Activated CD4-positive, alpha-beta memory T cell treated with anti-CD3 and anti-CD28 coated beads, Interleukin-2, amount 10 ng/mL, durations not matched to agents 7 days and 5 days (primary cell): Measurements from ENCODE around the gene KDM4B. TPM values are rescaled to one million over a fixed set of nuclear protein-coding genes. Genes with fewer than 3 reads are reported as not detected.
"Not testable (repeated sequence)": the region's sequence is repeated elsewhere in the genome, so short reads cannot be mapped to it uniquely, and the experiment has no call there.

Source experiments
- CTCF ChIA-PET: fragments of 350-600 bp; sonication (Branson Sonifier 250); formaldehyde crosslinking; loops from one replicate; lab custom pipeline; 2021; ENCODE audit warnings: antibody characterized with exemption, inconsistent platforms; lab: Charles Lee
- POLR2A ChIA-PET: fragments of 350-600 bp; sonication (Branson Sonifier 250); formaldehyde crosslinking; loops from one replicate; lab custom pipeline; 2021; ENCODE audit warnings: antibody characterized with exemption; lab: Charles Lee
- DNase-seq: peaks from one replicate; pipeline ENCODE4 v3.0.0-alpha.2; 2020
- H3K27ac Mint-ChIP-seq: one replicate; pipeline ENCODE4 v1.8.0; 2021; ENCODE audit warnings: mild to moderate bottlenecking, mixed read lengths
- H3K27me3 Mint-ChIP-seq: one replicate; pipeline ENCODE4 v1.8.0; 2021; ENCODE audit warnings: mixed read lengths
- H3K36me3 Mint-ChIP-seq: one replicate; pipeline ENCODE4 v1.8.0; 2021; ENCODE audit warnings: low read depth, mixed read lengths
- H3K4me1 Mint-ChIP-seq: one replicate; pipeline ENCODE4 v1.8.0; 2021; ENCODE audit warnings: mixed read lengths
- H3K4me3 Mint-ChIP-seq: one replicate; pipeline ENCODE4 v1.8.0; 2021; ENCODE audit warnings: mild to moderate bottlenecking, mixed read lengths
- H3K9me3 Mint-ChIP-seq: one replicate; pipeline ENCODE4 v1.8.0; 2021; ENCODE audit warnings: mixed read lengths
- total RNA-seq, 2 experiments: library from RNA; stranded (reverse); gene quantifications; one replicate each; pipeline ENCODE4 v1.2.3, GENCODE V29; 2021

The KDM4B gene
- total RNA-seq, 2 experiments from 2014 or later: 46.3 to 50.9 TPM

DNA sequence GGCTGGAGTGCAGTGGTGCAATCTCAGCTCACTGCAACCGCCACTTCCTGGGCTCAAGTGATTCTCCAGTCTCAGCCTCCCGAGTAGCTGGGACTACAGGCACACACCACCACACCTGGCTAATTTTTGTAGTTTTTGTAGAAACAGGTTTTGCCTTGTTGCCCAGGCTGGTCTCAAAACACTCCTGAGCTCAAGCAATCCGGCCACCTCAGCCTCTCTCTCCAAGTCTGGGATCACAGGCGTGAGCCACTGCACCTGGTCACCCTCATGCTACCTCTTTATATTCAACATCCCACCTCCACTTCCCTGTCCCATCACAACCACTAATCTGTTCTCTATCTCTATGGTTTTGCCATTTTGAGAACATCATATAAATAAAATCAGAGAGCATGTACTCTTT is 216.0 kb downstream of the KDM4B start:
- Mint-ChIP-seq H3K27me3 (no peaks in the 10 kb centered on the region), H3K36me3 (no peaks in the 10 kb centered on the region), H3K4me3 (no peak overlapping the region), H3K4me1 (no peaks in the 10 kb centered on the region), H3K9me3 (no peaks in the 10 kb centered on the region), H3K27ac (no peak overlapping the region)
- DNase-seq: no peak
- ChIA-PET POLR2A (no interaction called here), CTCF (no interaction called here)

DNA sequence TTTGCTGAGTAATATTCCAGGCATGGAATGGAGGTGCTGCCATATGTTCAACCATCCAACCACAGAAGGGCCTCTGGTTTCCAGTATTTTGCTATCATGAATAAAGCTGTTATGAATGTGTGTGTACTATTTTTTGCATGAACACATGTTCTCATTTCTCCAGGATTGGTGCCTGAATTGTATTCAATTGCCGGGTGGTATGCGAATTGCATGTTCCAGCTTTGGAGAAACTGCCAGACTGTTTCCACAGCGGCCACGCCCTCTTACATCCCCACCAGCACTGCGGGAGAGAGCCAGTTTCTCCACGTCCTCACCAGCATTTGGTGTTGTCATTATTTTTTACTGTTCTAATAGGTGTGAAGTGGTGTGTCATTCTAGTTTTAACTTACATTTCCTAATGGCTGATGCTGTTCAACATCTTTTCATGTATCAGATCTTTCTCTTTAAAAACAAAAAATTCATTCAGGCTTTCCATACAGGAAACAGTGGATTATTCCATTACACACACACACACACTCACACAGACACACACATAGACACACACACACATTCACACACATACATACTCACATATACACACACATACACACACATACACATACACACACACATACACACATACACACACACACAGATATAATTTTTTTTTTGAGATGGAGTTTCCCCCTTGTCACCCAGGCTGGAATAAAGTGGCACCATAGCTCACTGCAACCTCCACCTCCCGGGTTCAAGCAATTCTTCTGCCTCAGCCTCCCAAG is 217.6 kb downstream of the KDM4B start:
- no peaks in the 10 kb centered on the region for H3K4me1 Mint-ChIP-seq
- ChIA-PET CTCF (no interaction called here), POLR2A (no interaction called here)
- H3K27me3 Mint-ChIP-seq: no peaks in the 10 kb centered on the region
- H3K36me3 Mint-ChIP-seq: no peaks in the 10 kb centered on the region
- H3K4me3 Mint-ChIP-seq: no peak overlapping the region
- peaks cover 2% of the 10 kb centered on the region for H3K9me3 Mint-ChIP-seq
- no peak overlapping the region for H3K27ac Mint-ChIP-seq
- no peak for DNase-seq

- DNase-seq: no peak
- CTCF ChIA-PET: no interaction called here
- POLR2A ChIA-PET: no interaction called here
- H3K27me3 Mint-ChIP-seq: no peaks in the 10 kb centered on the region
- no peak overlapping the region for H3K4me3 Mint-ChIP-seq
- H3K27ac Mint-ChIP-seq: no peak overlapping the region
- no peaks in the 10 kb centered on the region for H3K36me3 Mint-ChIP-seq
- peaks cover 2% of the 10 kb centered on the region for H3K9me3 Mint-ChIP-seq
- H3K4me1 Mint-ChIP-seq: no peaks in the 10 kb centered on the region
Measured at GRCh38 chr19:5188548-5189317, 219.8 kb downstream of the KDM4B start.

DNA sequence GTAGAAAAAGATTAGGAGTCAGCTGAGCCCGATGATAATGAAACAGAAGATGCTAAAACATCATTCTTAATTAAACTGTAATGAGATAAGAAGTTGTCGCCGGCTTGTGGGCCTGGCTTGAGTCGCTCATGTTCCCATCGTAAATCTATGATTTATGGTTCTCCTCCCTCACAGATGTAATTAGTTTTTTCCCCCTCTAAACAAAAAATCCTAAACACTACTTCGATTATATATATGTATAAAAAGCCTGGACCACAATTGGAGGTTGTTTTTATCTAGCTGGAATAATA is 220.3 kb downstream of the KDM4B start:
- no peaks in the 10 kb centered on the region for H3K36me3 Mint-ChIP-seq
- CTCF ChIA-PET: no interaction called here

DNA sequence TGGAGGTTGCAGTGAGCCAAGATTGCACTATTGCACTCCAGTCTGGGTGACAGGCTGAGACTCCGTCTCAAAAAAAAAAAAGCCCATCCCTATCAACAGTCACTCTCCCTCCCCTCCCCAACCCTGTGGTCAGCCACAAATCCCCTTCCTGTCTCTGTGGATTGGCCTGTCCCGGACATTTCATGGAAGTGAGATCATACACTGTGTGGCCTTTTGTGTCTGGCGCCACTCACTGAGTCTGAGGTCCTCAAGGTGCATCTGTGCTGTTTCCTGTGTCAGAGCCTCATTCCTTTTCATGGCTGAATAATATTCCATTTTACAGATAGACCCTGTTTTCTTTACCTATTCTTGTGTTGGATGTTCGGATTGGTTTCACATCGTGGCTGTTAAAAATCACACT is 222.2 kb downstream of the KDM4B start:
- CTCF ChIA-PET: no interaction called here
- Mint-ChIP-seq H3K4me1 (no peaks in the 10 kb centered on the region), H3K27me3 (no peaks in the 10 kb centered on the region), H3K4me3 (no peak overlapping the region), H3K27ac (no peak overlapping the region), H3K9me3 (peaks cover 2% of the 10 kb centered on the region), H3K36me3 (no peaks in the 10 kb centered on the region)
- POLR2A ChIA-PET: no interaction called here
- no peak for DNase-seq

More for the DNA sequence above, 220.3 kb downstream of the KDM4B start:
- H3K27ac Mint-ChIP-seq: no peak overlapping the region
- H3K4me3 Mint-ChIP-seq: no peak overlapping the region
- POLR2A ChIA-PET: no interaction called here
- DNase-seq: no peak
- peaks cover 2% of the 10 kb centered on the region for H3K9me3 Mint-ChIP-seq
- H3K27me3 Mint-ChIP-seq: no peaks in the 10 kb centered on the region
- no peaks in the 10 kb centered on the region for H3K4me1 Mint-ChIP-seq

GRCh38 chr19:5192568-5192967 is 223.7 kb downstream of the KDM4B start:
- no peak for DNase-seq
- Mint-ChIP-seq H3K4me1 (no peaks in the 10 kb centered on the region), H3K27me3 (no peaks in the 10 kb centered on the region), H3K36me3 (no peaks in the 10 kb centered on the region), H3K4me3 (no peak overlapping the region), H3K27ac (no peak overlapping the region), H3K9me3 (peaks cover 2% of the 10 kb centered on the region)
- ChIA-PET CTCF (no interaction called here), POLR2A (no interaction called here)

- no peak for DNase-seq
- Mint-ChIP-seq H3K4me3 (no peak overlapping the region), H3K36me3 (no peaks in the 10 kb centered on the region), H3K4me1 (no peaks in the 10 kb centered on the region), H3K27me3 (no peaks in the 10 kb centered on the region), H3K9me3 (peaks cover 2% of the 10 kb centered on the region), H3K27ac (no peak overlapping the region)
- ChIA-PET CTCF (no interaction called here), POLR2A (no interaction called here)
Measured at GRCh38 chr19:5193192-5193591, 224.3 kb downstream of the KDM4B start.

- H3K4me3 Mint-ChIP-seq: no peak overlapping the region
- DNase-seq: no peak
- CTCF ChIA-PET: no interaction called here
- peaks cover 2% of the 10 kb centered on the region for H3K9me3 Mint-ChIP-seq
- no peaks in the 10 kb centered on the region for H3K27me3 Mint-ChIP-seq
- POLR2A ChIA-PET: no interaction called here
- no peaks in the 10 kb centered on the region for H3K36me3 Mint-ChIP-seq
- no peaks in the 10 kb centered on the region for H3K4me1 Mint-ChIP-seq
- no peak overlapping the region for H3K27ac Mint-ChIP-seq
Measured at GRCh38 chr19:5194641-5195040, 225.7 kb downstream of the KDM4B start.

DNA sequence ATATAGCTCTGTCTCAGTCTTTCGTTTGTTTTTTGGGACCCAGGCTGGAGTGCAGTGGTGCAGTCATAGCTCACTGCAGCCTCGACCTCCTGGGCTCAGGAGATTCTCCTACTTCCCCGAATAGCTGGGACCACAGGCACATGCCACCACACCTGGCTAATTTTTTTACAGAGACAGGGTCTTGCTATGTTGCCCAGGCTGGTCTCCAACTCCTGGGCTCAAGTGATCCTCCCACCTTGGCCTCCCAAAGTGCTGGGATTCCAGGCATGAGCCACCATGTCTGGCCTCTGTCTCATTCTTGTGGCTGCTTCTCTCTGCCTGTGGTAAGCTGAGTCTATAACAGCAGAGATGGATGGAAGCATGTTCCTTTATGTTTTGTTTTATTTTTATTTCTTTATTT is 226.7 kb downstream of the KDM4B start:
- H3K27ac Mint-ChIP-seq, POLR2A ChIA-PET, H3K27me3 Mint-ChIP-seq, H3K4me1 Mint-ChIP-seq, DNase-seq, CTCF ChIA-PET, H3K4me3 Mint-ChIP-seq, H3K9me3 Mint-ChIP-seq, H3K36me3 Mint-ChIP-seq: not testable (repeated sequence)

GRCh38 chr19:5196832-5197231 is 227.9 kb downstream of the KDM4B start:
- ChIA-PET POLR2A (no interaction called here), CTCF (interaction anchor here (1.4 kb wide), 1 partner anchor 388 kb away, joined by 3 read pairs; no protein-coding TSS in a partner anchor)
- H3K4me3 Mint-ChIP-seq: no peak overlapping the region
- H3K27me3 Mint-ChIP-seq: no peaks in the 10 kb centered on the region
- no peak overlapping the region for H3K27ac Mint-ChIP-seq
- peaks cover 7% of the 10 kb centered on the region for H3K9me3 Mint-ChIP-seq
- no peak for DNase-seq
- H3K4me1 Mint-ChIP-seq: no peaks in the 10 kb centered on the region
- H3K36me3 Mint-ChIP-seq: no peaks in the 10 kb centered on the region

GRCh38 chr19:5200844-5201243 is 231.9 kb downstream of the KDM4B start:
- CTCF ChIA-PET: no interaction called here
- no peaks in the 10 kb centered on the region for H3K36me3 Mint-ChIP-seq
- POLR2A ChIA-PET: no interaction called here

DNA sequence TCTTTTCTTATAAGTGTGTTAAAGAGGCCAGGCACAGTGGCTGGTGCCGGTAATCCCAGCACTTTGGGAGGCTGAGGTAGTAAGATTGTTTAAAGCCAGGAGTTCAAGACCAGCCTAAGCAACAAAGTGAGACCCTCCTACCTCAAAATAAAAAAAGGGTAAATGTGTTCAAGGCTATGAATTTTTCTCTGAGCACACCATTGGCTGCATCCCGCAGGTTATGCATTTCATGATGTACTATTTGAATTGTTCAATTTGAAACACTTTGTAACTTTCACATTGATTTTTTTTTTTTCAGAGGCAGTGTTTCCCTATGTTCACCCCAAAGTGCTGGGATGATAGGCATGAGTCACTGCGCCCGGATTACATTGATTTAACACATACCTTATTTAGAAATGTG is 233.6 kb downstream of the KDM4B start:
- H3K27ac Mint-ChIP-seq: no peak overlapping the region
- H3K9me3 Mint-ChIP-seq: peaks cover 14% of the 10 kb centered on the region
- no peaks in the 10 kb centered on the region for H3K36me3 Mint-ChIP-seq
- ChIA-PET CTCF (no interaction called here), POLR2A (no interaction called here)
- H3K4me3 Mint-ChIP-seq: no peak overlapping the region
- no peak for DNase-seq
- H3K27me3 Mint-ChIP-seq: no peaks in the 10 kb centered on the region
- no peaks in the 10 kb centered on the region for H3K4me1 Mint-ChIP-seq

More at GRCh38 chr19:5200844-5201243, 231.9 kb downstream of the KDM4B start:
- no peak for DNase-seq
- H3K9me3 Mint-ChIP-seq: peaks cover 14% of the 10 kb centered on the region
- no peak overlapping the region for H3K4me3 Mint-ChIP-seq
- H3K4me1 Mint-ChIP-seq: no peaks in the 10 kb centered on the region
- H3K27me3 Mint-ChIP-seq: no peaks in the 10 kb centered on the region
- H3K27ac Mint-ChIP-seq: no peak overlapping the region
